ENCODE results near the gene DENND1A. TPM values are rescaled to one million over a fixed set of nuclear protein-coding genes. Genes with fewer than 3 reads are reported as not detected.

DENND1A gene
- total and polyA plus RNA-seq, 4 donors = 13.4 to 30.5 (median 28.3) TPM

DNA sequence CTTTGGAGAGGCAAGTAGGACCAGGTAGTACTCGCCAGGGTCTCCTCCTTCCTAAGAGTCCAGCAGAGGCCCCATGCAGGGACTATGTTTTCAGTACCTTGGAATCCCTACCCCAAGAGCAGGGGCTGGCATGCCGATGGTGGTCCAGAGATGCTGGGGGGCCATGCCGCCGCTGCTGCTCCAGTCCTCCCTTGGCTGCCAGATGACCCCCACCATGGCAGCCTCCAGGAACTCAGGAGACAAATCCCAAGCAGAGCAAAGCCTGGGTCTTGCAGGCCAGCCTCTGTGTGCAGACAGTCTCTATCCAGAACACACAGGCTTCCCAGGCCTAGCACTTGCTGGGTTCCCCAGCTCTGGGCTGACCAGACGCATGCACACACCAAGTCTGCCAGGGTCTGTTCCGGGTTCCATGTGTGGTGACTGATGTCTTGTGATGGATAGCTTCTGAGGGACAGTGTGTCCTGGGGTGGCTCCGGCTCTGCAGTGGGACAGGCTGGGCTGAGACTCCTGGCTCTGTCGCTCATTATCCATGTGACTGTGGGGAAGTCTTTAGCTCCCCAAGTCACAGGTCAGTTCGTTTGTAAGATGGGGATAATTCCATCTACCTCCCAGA is 446.6 kb downstream of the DENND1A start:
- DNase-seq (ENCODE audit: low read depth in 4 of 6, low spot score in 6 of 6) = no peak
- WGBS (ENCODE audit: insufficient coverage) = 98% methylated on average over 8 of the region's 9 CpGs
- no peak overlapping the region for H3K27ac ChIP-seq (ENCODE audit: low read depth, low read length)
- H3K4me3 ChIP-seq (ENCODE audit: low read depth, low read length) = no peak overlapping the region
- peaks cover 2% of the 10 kb centered on the region for H3K36me3 ChIP-seq (ENCODE audit: control insufficient read depth, insufficient read depth, low read length)
- no peaks in the 10 kb centered on the region for H3K9me3 ChIP-seq (ENCODE audit: control insufficient read depth, insufficient read depth, low read length)
- peaks cover 22% of the 10 kb centered on the region for H3K4me1 ChIP-seq (ENCODE audit: control insufficient read depth, insufficient read depth, low read length)
- no peaks in the 10 kb centered on the region for H3K27me3 ChIP-seq (ENCODE audit: control insufficient read depth, insufficient read depth, low read length)

- WGBS (ENCODE audit: insufficient coverage) = 100% methylated on average over 2 of the region's 3 CpGs
- Histone ChIP-seq H3K27ac (ENCODE audit: low read depth, low read length) (no peak overlapping the region), H3K36me3 (ENCODE audit: control insufficient read depth, insufficient read depth, low read length) (peaks cover 2% of the 10 kb centered on the region)
Measured at GRCh38 chr9:123482295-123482968, 447.5 kb downstream of the DENND1A start.

DNA sequence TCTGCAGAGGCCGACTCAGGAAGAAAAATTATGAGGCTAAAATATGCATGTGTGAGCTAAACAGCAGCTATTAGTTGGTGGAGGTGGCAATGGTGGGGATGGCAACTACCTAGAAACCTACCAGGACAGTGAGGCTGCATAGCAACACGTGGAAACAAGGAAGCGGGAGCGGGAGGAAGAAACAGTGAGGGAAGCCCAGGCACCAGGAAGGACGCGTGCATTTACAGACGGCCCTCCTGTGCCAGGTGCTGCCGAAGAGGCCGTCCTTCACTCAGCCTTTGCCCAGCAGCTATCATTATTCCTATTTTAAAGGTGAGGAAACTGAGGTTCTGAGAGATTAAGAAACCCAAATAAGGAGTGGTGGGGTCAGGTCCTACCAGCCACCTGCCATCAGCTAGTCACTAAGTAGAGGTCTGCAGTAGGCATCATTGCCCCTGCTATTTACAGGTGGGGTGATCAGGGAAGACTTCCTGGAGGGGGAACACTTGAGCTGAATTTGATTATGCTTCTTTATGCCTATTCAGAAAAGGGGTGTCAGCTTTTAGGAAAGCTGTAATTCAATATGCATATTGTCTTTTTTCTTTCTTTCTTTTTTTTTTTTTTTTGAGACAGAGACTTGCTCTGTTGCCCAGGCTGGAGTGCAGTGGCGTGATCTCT is 448.6 kb downstream of the DENND1A start:
- WGBS (ENCODE audit: insufficient coverage) = 62% methylated on average over 3 of the region's 10 CpGs
- Histone ChIP-seq H3K4me1 (ENCODE audit: control insufficient read depth, insufficient read depth, low read length) (peaks cover 18% of the 10 kb centered on the region), H3K9me3 (ENCODE audit: control insufficient read depth, insufficient read depth, low read length) (no peaks in the 10 kb centered on the region)

More at GRCh38 chr9:123482295-123482968, 447.5 kb downstream of the DENND1A start:
- Histone ChIP-seq H3K27me3 (ENCODE audit: control insufficient read depth, insufficient read depth, low read length) (no peaks in the 10 kb centered on the region), H3K4me3 (ENCODE audit: low read depth, low read length) (no peak overlapping the region), H3K9me3 (ENCODE audit: control insufficient read depth, insufficient read depth, low read length) (no peaks in the 10 kb centered on the region), H3K4me1 (ENCODE audit: control insufficient read depth, insufficient read depth, low read length) (peaks cover 18% of the 10 kb centered on the region)
- DNase-seq (ENCODE audit: low read depth in 4 of 6, low spot score in 6 of 6) = no peak

GRCh38 chr9:123480791-123481190 is 449.1 kb downstream of the DENND1A start:
- Histone ChIP-seq H3K27me3 (ENCODE audit: control insufficient read depth, insufficient read depth, low read length) (no peaks in the 10 kb centered on the region), H3K4me1 (ENCODE audit: control insufficient read depth, insufficient read depth, low read length) (peaks cover 18% of the 10 kb centered on the region), H3K9me3 (ENCODE audit: control insufficient read depth, insufficient read depth, low read length) (no peaks in the 10 kb centered on the region), H3K4me3 (ENCODE audit: low read depth, low read length) (no peak overlapping the region), H3K36me3 (ENCODE audit: control insufficient read depth, insufficient read depth, low read length) (peaks cover 2% of the 10 kb centered on the region), H3K27ac (ENCODE audit: low read depth, low read length) (no peak overlapping the region)
- peak in 1 of 6 donors; percentile 56 for DNase-seq (ENCODE audit: low read depth in 4 of 6, low spot score in 6 of 6)
- WGBS (ENCODE audit: insufficient coverage) = 79% methylated on average over 5 of the region's 8 CpGs

More for the DNA sequence above, 448.6 kb downstream of the DENND1A start:
- Histone ChIP-seq H3K36me3 (ENCODE audit: control insufficient read depth, insufficient read depth, low read length) (peaks cover 2% of the 10 kb centered on the region), H3K4me3 (ENCODE audit: low read depth, low read length) (no peak overlapping the region), H3K27ac (ENCODE audit: low read depth, low read length) (no peak overlapping the region), H3K27me3 (ENCODE audit: control insufficient read depth, insufficient read depth, low read length) (no peaks in the 10 kb centered on the region)
- no peak for DNase-seq (ENCODE audit: low read depth in 4 of 6, low spot score in 6 of 6)

GRCh38 chr9:123480096-123480495 is 449.8 kb downstream of the DENND1A start:
- peaks cover 4% of the 10 kb centered on the region for H3K36me3 ChIP-seq (ENCODE audit: control insufficient read depth, insufficient read depth, low read length)
- no peak for DNase-seq (ENCODE audit: low read depth in 4 of 6, low spot score in 6 of 6)
- no peaks in the 10 kb centered on the region for H3K9me3 ChIP-seq (ENCODE audit: control insufficient read depth, insufficient read depth, low read length)
- 88% methylated on average over 9 of the region's 9 CpGs for WGBS (ENCODE audit: insufficient coverage)
- no peak overlapping the region for H3K27ac ChIP-seq (ENCODE audit: low read depth, low read length)
- H3K27me3 ChIP-seq (ENCODE audit: control insufficient read depth, insufficient read depth, low read length) = no peaks in the 10 kb centered on the region
- peaks cover 14% of the 10 kb centered on the region for H3K4me1 ChIP-seq (ENCODE audit: control insufficient read depth, insufficient read depth, low read length)
- no peak overlapping the region for H3K4me3 ChIP-seq (ENCODE audit: low read depth, low read length)

GRCh38 chr9:123478967-123479602 is 450.8 kb downstream of the DENND1A start:
- Histone ChIP-seq H3K27ac (ENCODE audit: low read depth, low read length) (no peak overlapping the region), H3K27me3 (ENCODE audit: control insufficient read depth, insufficient read depth, low read length) (no peaks in the 10 kb centered on the region), H3K9me3 (ENCODE audit: control insufficient read depth, insufficient read depth, low read length) (no peaks in the 10 kb centered on the region), H3K36me3 (ENCODE audit: control insufficient read depth, insufficient read depth, low read length) (peaks cover 4% of the 10 kb centered on the region), H3K4me1 (ENCODE audit: control insufficient read depth, insufficient read depth, low read length) (peaks cover 14% of the 10 kb centered on the region), H3K4me3 (ENCODE audit: low read depth, low read length) (no peak overlapping the region)
- 72% methylated on average over 3 of the region's 5 CpGs for WGBS (ENCODE audit: insufficient coverage)
- no peak for DNase-seq (ENCODE audit: low read depth in 4 of 6, low spot score in 6 of 6)

- H3K4me3 ChIP-seq (ENCODE audit: low read depth, low read length) = no peak overlapping the region
- no peaks in the 10 kb centered on the region for H3K27me3 ChIP-seq (ENCODE audit: control insufficient read depth, insufficient read depth, low read length)
- WGBS (ENCODE audit: insufficient coverage) = 100% methylated on average over 4 of the region's 6 CpGs
- DNase-seq (ENCODE audit: low read depth in 4 of 6, low spot score in 6 of 6) = no peak
- H3K9me3 ChIP-seq (ENCODE audit: control insufficient read depth, insufficient read depth, low read length) = no peaks in the 10 kb centered on the region
- peaks cover 3% of the 10 kb centered on the region for H3K36me3 ChIP-seq (ENCODE audit: control insufficient read depth, insufficient read depth, low read length)
- peaks cover 22% of the 10 kb centered on the region for H3K4me1 ChIP-seq (ENCODE audit: control insufficient read depth, insufficient read depth, low read length)
- no peak overlapping the region for H3K27ac ChIP-seq (ENCODE audit: low read depth, low read length)
Measured at GRCh38 chr9:123478160-123478559, 451.8 kb downstream of the DENND1A start.

- H3K9me3 ChIP-seq (ENCODE audit: control insufficient read depth, insufficient read depth, low read length) = no peaks in the 10 kb centered on the region
- H3K4me3 ChIP-seq (ENCODE audit: low read depth, low read length) = no peak overlapping the region
- no peaks in the 10 kb centered on the region for H3K27me3 ChIP-seq (ENCODE audit: control insufficient read depth, insufficient read depth, low read length)
- H3K27ac ChIP-seq (ENCODE audit: low read depth, low read length) = no peak overlapping the region
- peaks cover 2% of the 10 kb centered on the region for H3K36me3 ChIP-seq (ENCODE audit: control insufficient read depth, insufficient read depth, low read length)
- H3K4me1 ChIP-seq (ENCODE audit: control insufficient read depth, insufficient read depth, low read length) = peaks cover 35% of the 10 kb centered on the region
- DNase-seq (ENCODE audit: low read depth in 4 of 6, low spot score in 6 of 6) = no peak
- 87% methylated on average over 10 of the region's 11 CpGs for WGBS (ENCODE audit: insufficient coverage)
Measured at GRCh38 chr9:123475407-123475806, 454.5 kb downstream of the DENND1A start.

GRCh38 chr9:123472862-123473614 is 456.9 kb downstream of the DENND1A start:
- H3K9me3 ChIP-seq (ENCODE audit: control insufficient read depth, insufficient read depth, low read length) = no peaks in the 10 kb centered on the region
- DNase-seq (ENCODE audit: low read depth in 4 of 6, low spot score in 6 of 6) = peak in 3 of 6 donors; percentile 54 to 92 (median 83)
- peaks cover 47% of the 10 kb centered on the region for H3K4me1 ChIP-seq (ENCODE audit: control insufficient read depth, insufficient read depth, low read length)
- H3K27me3 ChIP-seq (ENCODE audit: control insufficient read depth, insufficient read depth, low read length) = no peaks in the 10 kb centered on the region
- H3K27ac ChIP-seq (ENCODE audit: low read depth, low read length) = peak overlapping the region; percentile 48
- 24% methylated on average over 13 of the region's 14 CpGs for WGBS (ENCODE audit: insufficient coverage)
- H3K36me3 ChIP-seq (ENCODE audit: control insufficient read depth, insufficient read depth, low read length) = peaks cover 2% of the 10 kb centered on the region
- H3K4me3 ChIP-seq (ENCODE audit: low read depth, low read length) = no peak overlapping the region

Data from spinal cord (tissue), 10 donors.